Stimulated activated CD8-positive, alpha-beta memory T cell treated with anti-CD3 and anti-CD28 coated beads, Interleukin-4, amount 100 ng/mL, for 1 hour (primary cell): ENCODE results near the gene HYAL1.

Source experiments
- DNase-seq, 2 donors: peaks; one replicate each; pipeline ENCODE4 v3.0.0-alpha.2; 2020; ENCODE audit warnings: low read depth in 2 of 2, low spot score in 1 of 2

The HYAL1 gene

DNA sequence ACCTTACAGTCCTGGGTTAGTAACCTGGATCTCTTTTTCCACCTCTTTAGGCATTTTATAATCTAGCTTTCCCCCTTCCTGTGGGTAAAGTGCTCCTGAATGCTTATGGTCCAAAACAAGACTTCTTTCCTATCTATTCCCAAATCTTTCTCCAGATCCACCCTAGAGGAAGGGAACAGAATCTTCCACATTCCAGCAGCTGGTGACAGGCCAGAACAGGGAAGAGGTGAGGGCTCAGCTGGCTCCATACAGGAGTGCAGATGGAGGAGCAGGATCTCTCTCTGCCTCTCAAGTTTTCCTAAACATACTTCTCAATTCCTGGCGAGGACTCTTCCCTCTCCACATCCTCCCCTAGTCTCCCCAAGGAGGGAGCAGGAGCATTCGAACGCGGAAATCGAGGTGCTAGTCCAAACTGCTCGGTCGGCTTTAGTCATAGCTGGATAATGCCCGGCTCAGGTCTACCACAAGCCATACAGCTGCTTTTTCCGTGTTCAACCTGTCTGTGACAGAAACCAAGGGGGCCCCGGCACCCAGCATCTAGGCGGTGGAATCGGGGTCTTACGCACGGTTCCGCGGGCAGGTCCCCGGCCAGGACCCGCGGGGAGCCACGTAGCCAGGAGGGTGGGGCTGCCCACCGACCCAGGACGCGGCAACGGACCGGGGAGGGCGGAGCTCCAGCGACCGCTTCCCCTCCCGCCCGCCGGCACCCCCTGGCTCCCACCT lies 33.2 kb upstream of the HYAL1 start:
- no peak for DNase-seq

DNA sequence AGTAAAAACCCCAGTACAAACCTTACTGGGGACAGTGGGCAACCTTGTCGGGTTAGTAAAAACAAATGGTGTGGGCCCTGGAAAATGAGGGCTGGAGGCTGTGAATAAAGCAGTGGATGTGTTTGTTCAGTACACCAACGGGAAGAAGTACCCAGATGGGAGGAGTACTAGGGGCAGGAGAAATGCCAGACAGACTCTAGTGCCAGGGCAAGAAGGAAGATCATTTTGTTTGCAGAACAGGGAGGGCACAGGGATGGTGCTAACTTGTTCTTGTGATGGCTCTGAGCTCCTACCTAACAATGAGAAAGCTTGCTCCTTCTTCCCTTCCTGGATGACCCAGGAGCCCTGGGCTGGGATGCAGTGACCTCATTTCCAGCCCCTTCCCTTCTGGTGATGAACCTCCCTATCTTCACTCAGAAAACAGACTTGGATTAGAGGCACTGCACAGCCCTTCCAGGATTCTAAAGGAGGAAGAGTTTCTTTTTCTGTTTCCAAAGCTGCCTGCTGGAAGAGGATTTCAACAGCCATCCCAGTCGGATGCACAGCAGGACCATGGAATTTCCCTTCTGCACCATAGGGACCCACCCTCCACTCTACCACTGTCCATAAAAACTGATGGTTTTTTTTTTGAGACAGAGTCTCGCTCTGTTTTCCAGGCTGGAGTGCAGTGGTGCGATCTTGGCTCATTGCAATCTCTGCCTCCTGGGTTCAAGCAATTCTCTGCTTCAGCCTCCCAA lies 31.1 kb upstream of the HYAL1 start:
- no peak for DNase-seq

DNA sequence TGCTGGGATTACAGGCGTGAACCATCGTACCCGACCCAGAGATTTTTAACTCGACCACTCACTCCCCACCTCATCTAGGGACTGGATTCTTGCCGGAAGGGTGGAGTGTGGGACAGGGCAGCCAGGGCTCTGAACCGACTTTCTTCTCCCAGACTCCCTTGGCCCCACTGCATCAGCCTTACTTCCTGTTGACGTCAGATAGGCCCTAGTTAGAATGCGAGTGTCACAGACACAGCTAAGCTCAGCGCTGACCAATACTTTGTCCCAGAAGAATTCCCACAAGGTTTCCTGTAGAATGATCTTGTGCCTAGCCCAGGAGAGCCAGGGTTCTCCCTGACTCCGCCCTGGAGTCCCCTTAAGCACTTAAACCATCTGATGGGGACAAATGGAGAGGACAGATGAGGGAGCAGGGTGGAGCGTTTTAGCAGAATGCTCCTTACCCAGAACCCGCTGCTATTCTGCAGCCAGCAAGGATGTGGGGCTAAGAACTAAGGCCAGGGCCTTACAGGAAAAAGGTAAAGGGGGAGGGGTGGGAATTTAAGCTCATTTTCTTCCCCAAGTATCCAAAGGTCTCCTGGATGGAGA lies 30.5 kb upstream of the HYAL1 start:
- no peak for DNase-seq

DNA sequence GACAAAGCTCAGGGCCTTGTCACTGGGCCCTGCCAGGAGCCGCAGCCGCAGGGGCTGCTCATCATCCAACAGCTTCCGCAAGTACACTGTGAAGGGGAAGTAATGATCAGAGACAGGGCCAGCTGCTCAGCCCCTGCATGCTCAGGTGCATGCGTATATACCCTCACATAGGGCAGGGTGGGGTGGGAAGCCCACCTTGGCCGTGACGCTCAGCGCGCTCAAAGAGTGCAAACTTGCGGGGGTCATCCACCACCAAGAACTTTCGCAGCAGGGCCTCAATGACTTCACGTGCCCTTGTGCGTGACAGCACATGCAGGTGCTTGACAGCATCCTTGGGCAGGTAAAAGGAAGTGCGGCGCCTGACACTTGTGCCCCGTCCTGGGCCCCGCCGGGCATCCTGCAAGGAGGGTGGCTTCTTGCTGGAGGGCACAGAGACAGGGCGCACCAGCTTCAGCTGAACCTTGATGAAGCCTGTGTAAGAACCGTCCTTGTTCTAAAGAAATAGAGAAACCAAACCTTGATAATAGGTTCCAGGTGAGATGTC lies 28.1 kb upstream of the HYAL1 start:
- DNase-seq: no peak

DNA sequence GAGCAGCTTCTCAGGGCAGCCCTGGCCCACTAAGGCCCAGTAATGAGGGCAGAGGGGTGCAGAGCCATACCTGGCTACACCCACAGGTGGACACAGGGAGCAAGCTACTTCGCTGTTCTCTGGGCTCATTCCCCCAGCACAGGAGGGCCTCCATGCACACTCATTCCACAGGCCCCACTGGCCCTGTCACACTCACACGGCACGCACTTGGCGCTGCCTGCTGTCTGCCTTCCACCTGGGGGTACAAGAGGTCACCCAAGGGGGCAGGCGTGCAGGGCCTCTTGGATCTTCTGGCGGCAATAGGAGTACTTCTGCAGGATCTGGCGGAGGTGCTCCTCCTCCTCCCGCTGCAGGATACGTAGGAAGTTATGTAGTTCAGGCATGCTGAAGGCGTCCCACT lies 27.0 kb upstream of the HYAL1 start:
- no peak for DNase-seq

DNA sequence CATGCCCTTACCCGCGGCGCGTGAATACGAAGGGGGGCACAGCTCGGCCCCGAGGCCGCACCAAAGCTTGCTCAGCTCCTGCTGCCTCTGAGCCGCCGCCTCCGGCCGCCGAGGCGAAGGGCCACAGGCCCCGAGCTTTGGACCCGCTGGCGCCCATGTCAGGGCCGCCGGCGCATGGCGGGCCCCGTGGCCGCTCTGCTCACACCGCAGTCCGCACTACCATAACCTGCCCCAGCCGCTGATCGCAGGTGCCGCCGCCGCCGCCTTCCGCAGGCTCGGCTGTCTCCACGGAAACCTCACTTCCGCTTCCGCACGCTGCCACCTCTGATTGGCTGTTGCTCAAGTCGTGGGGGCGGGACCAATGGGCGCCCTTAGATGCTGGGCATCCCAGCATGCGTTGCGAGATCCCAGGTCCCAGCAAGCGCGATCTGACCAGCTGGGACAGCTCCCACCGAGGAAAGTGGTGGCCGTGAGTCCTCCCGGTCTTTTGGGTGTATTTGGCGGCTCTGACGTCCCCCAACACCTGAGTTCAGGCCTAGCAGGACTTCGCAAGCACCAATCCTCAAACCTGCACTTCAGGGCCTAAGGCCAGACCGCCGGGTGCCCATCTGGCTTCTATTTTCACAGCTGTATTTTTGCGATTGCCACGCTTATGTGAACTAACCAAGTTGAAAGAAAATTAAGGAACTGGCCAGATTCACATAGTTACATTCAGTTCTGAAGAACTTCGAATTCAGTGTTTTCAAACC lies 24.7 kb upstream of the HYAL1 start, which contains the start of gene TUSC2:
Gene TUSC2, minus strand, starts transcription at position 281 of the 749 bp plus-strand sequence. Its CDS starts 124 bp downstream, at position 157.
- peak; percentile 87 to 91 for DNase-seq

DNA sequence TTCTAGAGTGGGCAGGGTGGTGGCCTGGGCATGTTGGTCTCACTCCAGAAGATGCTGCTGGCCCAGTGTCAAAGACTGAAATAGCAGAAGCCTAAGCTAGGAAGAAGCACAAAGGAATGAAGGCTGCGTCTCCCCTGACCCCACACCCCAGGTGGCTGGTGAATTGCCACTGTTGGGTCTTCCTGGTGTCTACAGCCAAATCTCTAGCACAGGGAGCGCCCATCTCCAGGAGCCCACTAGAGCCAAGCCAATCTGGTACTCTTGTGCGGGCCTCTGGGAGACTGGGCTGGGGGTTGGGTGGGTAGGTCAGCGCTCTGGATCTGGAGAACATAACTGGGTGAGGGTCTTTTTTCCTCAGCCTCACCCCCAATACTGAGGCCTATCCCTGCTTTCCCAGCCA lies 23.8 kb upstream of the HYAL1 start:
- no peak for DNase-seq

DNA sequence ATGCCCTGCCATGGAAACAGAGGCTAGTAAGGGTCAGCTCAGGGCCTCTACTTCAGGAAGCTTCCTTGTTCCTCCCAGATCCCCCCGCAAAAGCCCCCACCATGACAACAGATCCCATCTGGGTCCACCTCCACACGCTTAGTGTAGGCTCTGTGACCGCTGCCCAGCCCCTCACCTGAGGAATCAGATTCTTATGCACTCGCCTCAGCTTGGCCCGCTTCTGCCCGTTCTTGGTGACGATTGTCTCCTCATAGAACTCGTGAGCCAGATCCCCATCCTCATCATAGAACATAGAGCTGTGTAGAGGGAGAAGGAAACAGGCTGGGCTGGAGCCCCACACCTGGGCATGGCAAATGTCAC lies 22.8 kb upstream of the HYAL1 start:
- no peak for DNase-seq

DNA sequence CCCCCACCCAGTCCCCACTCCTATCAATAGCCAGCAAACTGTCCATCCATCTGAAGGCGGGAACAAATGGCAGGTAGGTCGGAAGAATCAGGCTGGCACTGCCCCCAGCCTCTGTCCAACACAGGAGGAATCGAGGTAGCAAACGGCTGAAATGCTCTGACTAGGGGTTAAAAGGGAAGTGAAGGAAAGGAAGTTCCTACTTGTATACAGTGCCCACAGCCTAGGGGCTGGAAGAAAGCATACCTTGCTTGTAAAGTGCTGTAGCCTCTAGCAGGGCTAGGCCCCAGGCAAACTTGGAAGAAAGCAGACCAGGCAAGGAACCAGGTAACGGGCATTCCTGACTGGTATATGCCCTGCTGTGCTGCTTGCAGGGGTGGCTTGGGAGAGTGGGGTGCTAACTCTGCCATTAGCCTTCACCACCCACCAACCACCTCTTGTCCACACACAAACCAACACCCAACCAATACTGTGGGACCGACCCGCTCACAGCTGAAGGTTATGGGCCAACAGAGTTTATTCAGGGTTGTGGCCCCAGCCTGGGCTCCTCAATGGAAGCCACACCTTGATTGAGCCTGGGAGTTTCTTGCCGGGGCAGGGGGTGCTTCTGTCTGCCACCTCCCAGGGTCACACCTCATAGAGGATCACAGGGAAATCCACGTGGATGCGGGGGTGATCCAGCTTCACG lies 22.3 kb upstream of the HYAL1 start:
- DNase-seq: no peak

DNA sequence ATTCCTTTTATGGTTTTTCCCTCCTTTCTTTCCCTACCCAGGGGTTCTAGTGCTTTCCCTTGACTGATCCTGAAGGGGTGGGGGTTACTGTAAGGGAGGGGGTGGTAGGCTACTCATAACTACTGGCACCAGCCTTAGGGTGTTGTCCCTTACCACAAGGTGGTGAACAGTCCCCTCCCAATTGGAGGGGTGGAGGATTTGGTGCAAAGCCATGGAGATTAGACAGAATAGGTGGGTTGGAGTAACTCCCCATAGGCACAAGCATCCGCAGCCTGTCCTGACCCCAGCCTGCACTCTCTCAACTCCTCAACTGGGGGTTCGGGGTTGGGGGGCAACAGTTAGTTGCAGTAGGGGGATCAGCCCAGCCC lies 21.7 kb upstream of the HYAL1 start:
- no peak for DNase-seq

DNA sequence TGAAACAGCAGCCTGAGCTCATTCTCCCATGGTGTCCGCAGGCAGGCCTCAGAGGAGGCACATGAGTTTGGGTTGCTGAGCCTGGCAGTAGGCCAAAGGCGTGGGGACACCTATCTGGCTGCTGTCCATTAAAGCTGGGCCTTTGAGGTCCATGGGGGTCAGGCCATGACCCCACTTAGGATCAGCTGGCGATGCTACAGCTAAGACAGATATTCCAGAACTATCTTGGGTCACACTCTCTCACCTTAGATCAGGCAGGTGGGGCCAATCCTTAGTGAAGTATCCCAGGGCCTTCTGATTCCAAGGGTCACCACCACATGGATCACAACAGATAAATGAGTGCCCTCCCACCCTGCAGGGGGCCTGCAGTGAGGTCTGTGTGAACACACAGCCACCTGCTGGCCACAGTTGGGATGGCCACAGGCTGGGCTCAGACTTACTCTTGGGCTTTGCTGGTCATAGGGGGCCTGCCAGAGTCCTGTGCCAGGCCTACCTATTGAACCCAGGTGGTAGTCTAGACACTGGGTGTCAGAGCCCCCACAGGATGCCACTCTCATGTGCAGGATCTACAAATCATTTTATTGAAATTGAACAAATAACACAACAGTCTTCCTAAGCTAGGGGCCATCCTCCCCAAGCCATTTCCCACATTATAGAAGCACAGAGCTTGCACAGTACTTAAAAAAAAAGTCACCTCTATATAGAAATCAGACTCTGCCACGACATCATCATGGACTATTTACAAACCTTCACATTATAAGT lies 21.2 kb upstream of the HYAL1 start:
- no peak for DNase-seq

DNA sequence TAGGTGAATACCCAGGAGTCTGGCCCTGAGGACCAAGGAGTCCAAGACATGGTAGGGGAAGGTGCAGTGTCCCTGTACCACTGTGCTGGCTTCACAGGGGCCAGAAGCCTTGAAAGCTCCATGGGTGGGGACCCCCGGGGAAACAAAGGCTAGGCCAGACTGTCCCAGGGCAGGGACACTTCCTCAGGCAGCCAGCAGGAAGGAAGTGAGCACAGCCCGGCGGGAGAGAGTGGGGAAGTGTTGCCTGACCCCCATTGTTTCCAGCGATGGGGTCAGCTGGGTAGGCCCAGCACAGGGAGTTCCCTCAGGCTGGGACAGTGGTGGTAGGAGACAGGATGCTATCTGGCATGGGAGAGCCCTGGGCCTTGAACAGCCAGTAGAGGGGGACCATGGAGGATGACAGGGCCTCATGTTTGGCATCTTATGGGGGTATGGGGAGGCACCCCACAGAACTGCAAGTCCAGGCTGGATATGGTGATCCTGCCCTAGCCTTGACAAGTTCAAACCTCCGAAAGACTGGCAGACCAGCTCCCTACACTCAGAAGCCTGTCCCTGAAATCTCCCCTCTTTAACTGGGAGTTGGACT lies 20.3 kb upstream of the HYAL1 start:
- DNase-seq: no peak

DNA sequence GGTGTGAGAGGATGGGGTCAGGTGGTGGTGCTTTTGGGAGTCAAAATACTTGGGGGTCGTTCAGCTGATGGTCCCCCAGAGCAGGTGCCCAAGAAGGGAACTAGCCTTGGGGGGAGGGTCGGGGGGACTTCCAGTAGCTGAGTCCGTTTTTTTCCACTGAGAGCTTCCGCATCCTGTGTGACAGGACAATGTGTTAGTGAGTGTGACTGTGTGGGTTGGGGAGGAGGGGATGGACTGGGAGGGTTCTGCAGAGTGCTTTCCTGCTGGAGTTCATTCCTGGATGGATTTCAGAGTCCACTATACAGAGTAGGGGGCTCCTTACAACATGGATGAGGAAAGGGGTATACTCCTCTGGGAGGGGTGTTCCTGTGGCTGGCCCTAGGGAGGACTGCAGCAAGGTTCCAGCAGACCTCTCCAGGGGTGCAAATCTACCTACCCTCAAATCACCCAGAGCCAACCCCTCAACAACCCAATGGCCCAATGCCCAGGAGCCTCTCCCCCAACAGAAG lies 19.8 kb upstream of the HYAL1 start:
- no peak for DNase-seq

DNA sequence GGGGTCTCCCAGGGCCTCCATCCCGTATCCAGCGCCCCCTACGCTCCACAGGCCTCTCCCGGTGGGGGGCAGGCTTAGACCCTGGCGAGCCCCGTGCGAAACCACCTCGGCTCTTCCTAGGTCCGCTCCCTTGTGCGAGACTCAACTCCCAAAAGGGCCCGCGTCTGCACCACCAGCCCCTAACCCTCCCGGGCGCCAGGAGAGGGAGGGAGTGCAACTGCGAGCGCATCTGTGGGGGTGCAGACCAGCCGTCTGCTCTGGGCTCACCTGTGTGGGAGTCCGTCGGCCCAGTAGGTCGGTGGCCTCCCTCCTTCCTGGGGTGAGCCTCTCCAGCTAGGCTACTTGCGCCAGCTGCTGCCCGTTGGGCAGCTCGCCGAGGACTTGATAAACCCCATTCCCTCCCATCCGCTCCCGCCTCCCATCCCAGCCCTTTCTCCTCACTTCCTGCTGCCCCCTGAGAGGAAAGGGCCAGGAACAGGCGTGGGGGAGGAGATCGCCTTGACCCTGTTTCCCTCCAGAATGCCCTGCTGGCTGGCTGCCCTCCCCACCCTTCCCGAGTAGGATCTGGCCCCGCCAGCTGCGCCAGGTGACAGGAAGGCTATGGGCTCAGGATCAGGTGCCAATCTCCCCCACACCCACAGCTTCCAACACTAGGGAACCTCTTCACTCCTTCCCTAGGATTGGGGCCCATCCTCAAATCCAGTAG lies 19.2 kb upstream of the HYAL1 start, which contains the start of gene HYAL2:
Gene HYAL2, minus strand, starts transcription at position 360 of the 706 bp plus-strand sequence. CDS start 2,256 bp downstream, outside the sequence.
- DNase-seq: no peak

DNA sequence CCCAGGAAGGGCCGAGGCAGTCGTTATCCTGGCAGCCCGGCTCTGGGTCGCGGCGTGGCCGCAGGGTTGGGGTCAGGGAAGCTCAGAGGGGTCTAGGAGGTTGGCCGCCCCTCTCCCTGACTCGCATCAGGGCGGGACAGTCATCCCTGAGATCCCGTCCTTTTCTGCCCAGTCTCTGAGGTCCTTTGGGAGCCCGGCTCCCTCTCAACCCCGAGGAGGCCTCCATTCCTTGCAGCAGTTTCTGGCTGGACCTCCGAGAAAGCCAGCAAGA lies 18.7 kb upstream of the HYAL1 start:
- no peak for DNase-seq

DNA sequence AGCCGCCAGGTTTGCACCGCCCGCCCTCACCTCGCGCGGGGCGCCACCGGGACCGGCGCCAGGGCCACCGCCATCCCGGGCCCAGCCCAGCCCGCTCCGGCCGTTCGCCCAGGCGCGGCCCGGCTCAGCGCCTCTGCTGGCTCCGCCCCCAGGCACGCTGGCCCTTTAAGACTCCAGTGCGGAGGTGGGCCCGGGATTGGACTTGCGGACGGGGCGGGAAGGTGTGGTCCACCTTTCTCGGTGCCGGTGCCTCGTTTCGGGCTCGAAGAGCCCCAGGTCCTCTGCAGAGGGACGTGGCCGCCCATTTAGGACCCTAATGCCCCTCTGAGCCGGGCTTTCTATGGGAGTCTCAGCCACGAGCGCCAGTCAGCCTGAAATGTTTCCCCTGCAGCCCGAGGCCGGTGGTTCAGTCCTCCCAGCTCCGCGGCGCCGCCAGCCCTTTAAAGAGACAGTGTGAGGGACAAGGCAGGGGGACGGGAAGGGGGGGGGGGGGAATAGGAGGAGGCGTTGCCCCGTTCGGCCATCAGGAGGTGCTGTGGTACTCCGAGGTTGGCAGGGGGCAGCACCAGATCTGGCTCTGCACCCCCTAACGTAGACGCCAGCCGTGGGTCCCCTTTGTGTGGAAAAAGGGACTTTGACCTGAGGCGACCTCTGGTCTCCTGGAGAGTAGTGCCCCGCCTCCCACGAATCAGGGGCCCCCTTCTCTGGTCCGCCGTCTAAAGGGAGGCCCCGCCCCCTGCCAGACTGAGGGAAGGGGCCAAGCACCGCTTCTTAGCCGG lies 18.2 kb upstream of the HYAL1 start:
- DNase-seq: peak; percentile 52 to 63

DNA sequence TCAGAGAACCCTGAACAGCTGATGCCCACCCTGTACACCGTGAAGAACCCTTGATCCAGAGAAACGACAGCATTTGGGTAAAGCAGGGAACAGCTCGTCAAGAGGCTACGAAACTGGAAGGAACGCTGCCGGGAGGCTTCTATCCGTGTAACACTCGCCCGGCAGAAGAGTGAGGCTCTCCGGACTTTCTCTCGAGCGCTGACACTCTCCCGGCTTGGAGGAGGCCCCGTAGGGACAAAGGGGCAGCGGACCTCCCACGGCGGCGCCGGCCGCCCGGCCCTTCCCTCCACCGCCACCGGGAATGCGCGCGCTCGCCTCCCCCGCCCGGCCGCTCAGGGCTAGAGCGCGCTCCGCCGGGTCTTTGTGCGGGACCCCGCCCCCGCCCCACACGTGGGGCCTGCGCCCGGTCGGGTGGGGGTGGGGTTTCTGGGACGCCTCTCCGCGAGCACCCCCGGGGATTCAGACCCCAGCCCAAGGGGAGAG lies 17.5 kb upstream of the HYAL1 start:
- no peak for DNase-seq
